ENCODE data around the gene COL9A3. TPM values are rescaled to one million over a fixed set of nuclear protein-coding genes. Genes with fewer than 3 reads are reported as not detected.
A peak's percentile ranks its signal among the peaks of the same experiment; 100 is the strongest.

Gene COL9A3
- total and polyA plus RNA-seq, 4 donors = 0.13 to 6.5 (median 1.1) TPM

GRCh38 chr20:62785393-62785792 is 31.5 kb upstream of the COL9A3 start:
- Histone ChIP-seq H3K4me3 (ENCODE audit: low read length in 2 of 2) (no peak overlapping the region), H3K9me3 (ENCODE audit: control insufficient read depth, low read length) (no peaks in the 10 kb centered on the region), H3K36me3 (ENCODE audit: control insufficient read depth in 1 of 2, insufficient read depth in 2 of 2, low read length in 1 of 2) (no peaks in the 10 kb centered on the region), H3K27me3 (ENCODE audit: control insufficient read depth in 1 of 2, insufficient read depth in 2 of 2, low read length in 1 of 2) (no peaks in the 10 kb centered on the region), H3K4me1 (ENCODE audit: control insufficient read depth in 1 of 2, insufficient read depth in 2 of 2, low read length in 2 of 2) (no peaks in the 10 kb centered on the region), H3K27ac (ENCODE audit: low read depth in 1 of 2, low read length in 2 of 2) (no peak overlapping the region)
- 51 to 54% methylated on average over 11 of the region's 11 CpGs for WGBS, 2 donors
- no peak for ATAC-seq (ENCODE audit: low FRiP score)
- no peak for DNase-seq
- intact Hi-C loops (cut with DNase I) = no loop called here

- Histone ChIP-seq H3K27me3 (ENCODE audit: control insufficient read depth in 1 of 2, insufficient read depth in 2 of 2, low read length in 1 of 2) (no peaks in the 10 kb centered on the region), H3K36me3 (ENCODE audit: control insufficient read depth in 1 of 2, insufficient read depth in 2 of 2, low read length in 1 of 2) (no peaks in the 10 kb centered on the region), H3K9me3 (ENCODE audit: control insufficient read depth, low read length) (no peaks in the 10 kb centered on the region), H3K27ac (ENCODE audit: low read depth in 1 of 2, low read length in 2 of 2) (no peak overlapping the region), H3K4me1 (ENCODE audit: control insufficient read depth in 1 of 2, insufficient read depth in 2 of 2, low read length in 2 of 2) (no peaks in the 10 kb centered on the region), H3K4me3 (ENCODE audit: low read length in 2 of 2) (no peak overlapping the region)
- WGBS, 2 donors = 77 to 80% methylated on average over 12 to 13 of the region's 13 CpGs
- ATAC-seq (ENCODE audit: low FRiP score) = no peak
- DNase-seq = no peak
- intact Hi-C loops (cut with DNase I) = no loop called here
These were observed 30.7 kb upstream of the COL9A3 start for GRCh38 chr20:62786157-62786556.

DNA sequence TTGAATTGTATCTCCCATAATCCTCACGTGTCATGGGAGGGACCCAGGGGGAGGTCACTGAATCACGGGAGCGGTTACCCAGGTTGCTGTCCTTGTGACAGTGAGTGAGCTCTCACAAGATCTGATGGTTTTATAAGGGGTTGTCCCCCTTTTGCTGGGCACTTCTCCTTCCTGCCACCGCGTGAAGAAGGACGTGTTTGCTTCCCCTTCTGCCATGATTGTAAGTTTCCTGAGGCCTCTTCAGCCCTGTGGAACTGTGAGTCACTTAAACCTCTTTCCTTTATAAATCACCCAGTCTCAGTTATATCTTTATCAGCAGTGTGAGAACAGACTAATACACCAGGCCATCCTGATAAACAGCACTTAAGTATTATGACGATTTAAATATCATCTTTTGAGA is 29.5 kb upstream of the COL9A3 start:
- H3K4me1 ChIP-seq (ENCODE audit: control insufficient read depth in 1 of 2, insufficient read depth in 2 of 2, low read length in 2 of 2) = no peaks in the 10 kb centered on the region
- ATAC-seq (ENCODE audit: low FRiP score) = no peak
- WGBS, 2 donors = 86 to 89% methylated on average over 7 of the region's 7 CpGs
- no peaks in the 10 kb centered on the region for H3K36me3 ChIP-seq (ENCODE audit: control insufficient read depth in 1 of 2, insufficient read depth in 2 of 2, low read length in 1 of 2)
- no peak overlapping the region for H3K27ac ChIP-seq (ENCODE audit: low read depth in 1 of 2, low read length in 2 of 2)
- no peak overlapping the region for H3K4me3 ChIP-seq (ENCODE audit: low read length in 2 of 2)
- DNase-seq = no peak
- no peaks in the 10 kb centered on the region for H3K9me3 ChIP-seq (ENCODE audit: control insufficient read depth, low read length)
- intact Hi-C loops (cut with DNase I) = no loop called here
- no peaks in the 10 kb centered on the region for H3K27me3 ChIP-seq (ENCODE audit: control insufficient read depth in 1 of 2, insufficient read depth in 2 of 2, low read length in 1 of 2)

- 78 to 87% methylated on average over 5 of the region's 5 CpGs for WGBS, 2 donors
- H3K4me1 ChIP-seq (ENCODE audit: control insufficient read depth in 1 of 2, insufficient read depth in 2 of 2, low read length in 2 of 2) = no peaks in the 10 kb centered on the region
- no peak overlapping the region for H3K27ac ChIP-seq (ENCODE audit: low read depth in 1 of 2, low read length in 2 of 2)
- ATAC-seq (ENCODE audit: low FRiP score) (no peak), DNase-seq (no peak)
- intact Hi-C loops (cut with DNase I) = no loop called here
- no peaks in the 10 kb centered on the region for H3K9me3 ChIP-seq (ENCODE audit: control insufficient read depth, low read length)
- H3K27me3 ChIP-seq (ENCODE audit: control insufficient read depth in 1 of 2, insufficient read depth in 2 of 2, low read length in 1 of 2) = no peaks in the 10 kb centered on the region
- H3K36me3 ChIP-seq (ENCODE audit: control insufficient read depth in 1 of 2, insufficient read depth in 2 of 2, low read length in 1 of 2) = no peaks in the 10 kb centered on the region
- no peak overlapping the region for H3K4me3 ChIP-seq (ENCODE audit: low read length in 2 of 2)
These were observed 29.0 kb upstream of the COL9A3 start for GRCh38 chr20:62787866-62788265.

DNA sequence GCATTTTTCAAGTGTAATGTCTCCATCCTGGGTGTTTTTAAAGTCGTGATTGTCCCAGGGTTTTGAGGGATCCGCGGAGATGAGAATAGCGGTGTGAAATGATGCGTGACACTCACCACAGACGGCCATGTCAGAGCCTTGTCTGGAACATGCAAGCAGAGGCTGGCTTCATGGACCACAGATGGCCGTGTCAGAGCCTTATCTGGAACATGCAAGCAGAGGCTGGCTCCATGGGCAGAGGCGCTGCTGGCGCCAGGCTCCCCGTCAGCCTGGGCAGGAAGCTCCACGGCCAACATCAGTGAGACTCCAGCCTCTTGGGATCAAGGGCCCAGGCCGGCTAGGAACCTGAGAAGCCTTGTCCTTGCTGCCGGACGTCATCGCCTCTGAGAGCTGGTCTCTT is 28.2 kb upstream of the COL9A3 start:
- H3K27ac ChIP-seq (ENCODE audit: low read depth in 1 of 2, low read length in 2 of 2) = no peak overlapping the region
- no peaks in the 10 kb centered on the region for H3K9me3 ChIP-seq (ENCODE audit: control insufficient read depth, low read length)
- DNase-seq = no peak
- intact Hi-C loops (cut with DNase I) = no loop called here
- no peaks in the 10 kb centered on the region for H3K27me3 ChIP-seq (ENCODE audit: control insufficient read depth in 1 of 2, insufficient read depth in 2 of 2, low read length in 1 of 2)
- ATAC-seq (ENCODE audit: low FRiP score) = no peak
- 55 to 59% methylated on average over 15 of the region's 15 CpGs for WGBS, 2 donors
- no peaks in the 10 kb centered on the region for H3K4me1 ChIP-seq (ENCODE audit: control insufficient read depth in 1 of 2, insufficient read depth in 2 of 2, low read length in 2 of 2)
- H3K36me3 ChIP-seq (ENCODE audit: control insufficient read depth in 1 of 2, insufficient read depth in 2 of 2, low read length in 1 of 2) = no peaks in the 10 kb centered on the region
- no peak overlapping the region for H3K4me3 ChIP-seq (ENCODE audit: low read length in 2 of 2)

DNA sequence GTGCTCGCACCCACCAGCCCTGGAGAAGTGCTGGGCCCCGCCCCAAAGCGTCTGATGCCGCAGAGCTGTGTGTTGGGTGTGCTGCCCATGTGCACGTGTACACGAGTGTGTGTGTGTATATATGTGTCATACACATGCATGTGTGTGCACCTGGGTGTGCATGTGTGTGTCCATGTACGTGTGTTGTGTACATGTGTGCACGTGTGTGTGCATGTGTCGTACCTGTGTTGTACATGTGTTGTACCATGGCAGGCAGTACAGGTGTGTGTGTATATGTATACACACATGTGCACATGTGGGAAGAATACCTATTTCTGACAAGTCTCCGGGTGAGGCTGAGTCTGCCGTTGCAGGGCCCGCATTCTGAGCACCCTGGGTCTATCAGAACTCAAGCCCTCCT is 26.8 kb upstream of the COL9A3 start:
- H3K9me3 ChIP-seq (ENCODE audit: control insufficient read depth, low read length) = no peaks in the 10 kb centered on the region
- H3K27me3 ChIP-seq (ENCODE audit: control insufficient read depth in 1 of 2, insufficient read depth in 2 of 2, low read length in 1 of 2) = no peaks in the 10 kb centered on the region
- 89 to 92% methylated on average over 12 of the region's 12 CpGs for WGBS, 2 donors
- ATAC-seq (ENCODE audit: low FRiP score) (no peak), DNase-seq (no peak)
- H3K4me1 ChIP-seq (ENCODE audit: control insufficient read depth in 1 of 2, insufficient read depth in 2 of 2, low read length in 2 of 2) = no peaks in the 10 kb centered on the region
- H3K27ac ChIP-seq (ENCODE audit: low read depth in 1 of 2, low read length in 2 of 2) = no peak overlapping the region
- H3K4me3 ChIP-seq (ENCODE audit: low read length in 2 of 2) = no peak overlapping the region
- H3K36me3 ChIP-seq (ENCODE audit: control insufficient read depth in 1 of 2, insufficient read depth in 2 of 2, low read length in 1 of 2) = no peaks in the 10 kb centered on the region
- intact Hi-C loops (cut with DNase I) = loop anchor here (2.0 to 10.0 kb wide), 5 partner anchors 121 to 485 kb away; partner anchors contain the start of gene ADRM1 (in 1 of the 2)

DNA sequence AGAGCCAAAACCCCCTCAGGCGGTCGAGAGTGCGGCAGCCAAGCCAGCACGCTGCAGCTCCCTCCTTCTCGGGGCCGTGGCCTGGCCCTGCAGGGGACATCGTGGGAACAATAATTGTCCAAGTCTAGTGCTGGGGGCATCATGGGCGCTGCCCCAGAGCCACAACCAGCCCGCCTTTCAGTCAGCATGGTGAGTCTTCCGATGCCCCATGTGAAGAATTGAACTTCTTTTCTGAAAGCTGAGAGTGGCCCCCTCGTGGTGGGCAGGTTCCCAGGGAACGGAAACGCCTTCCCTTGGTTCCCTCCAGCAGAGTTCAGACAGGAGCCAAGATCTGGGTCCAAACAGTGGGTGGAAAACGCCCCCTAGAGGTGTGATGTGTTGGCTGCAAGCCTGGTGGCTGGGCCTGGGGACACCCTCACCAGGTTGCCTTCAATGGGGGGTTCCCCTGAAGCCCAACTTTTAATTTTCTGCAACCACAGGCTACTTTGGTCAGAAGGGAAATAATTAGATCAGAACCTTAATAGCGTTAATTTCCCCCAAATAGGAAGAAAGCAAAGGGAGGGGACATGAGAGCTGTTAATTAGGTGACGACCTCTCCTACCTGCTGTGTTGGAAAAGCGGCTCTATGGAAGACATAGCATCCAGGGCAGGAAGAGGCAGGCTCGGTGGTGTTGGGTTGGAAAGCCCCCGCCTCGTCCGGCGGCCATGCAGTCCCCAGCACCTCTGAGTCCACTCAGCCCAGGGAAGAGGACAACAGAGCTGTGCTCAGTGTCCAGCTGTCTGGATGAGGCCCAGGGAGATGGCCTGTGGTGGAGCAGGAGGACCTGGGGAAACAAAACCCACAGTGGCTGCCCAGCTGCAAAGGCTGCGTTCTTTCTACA is 25.3 kb upstream of the COL9A3 start:
- Histone ChIP-seq H3K36me3 (ENCODE audit: control insufficient read depth in 1 of 2, insufficient read depth in 2 of 2, low read length in 1 of 2) (no peaks in the 10 kb centered on the region), H3K27ac (ENCODE audit: low read depth in 1 of 2, low read length in 2 of 2) (no peak overlapping the region), H3K4me1 (ENCODE audit: control insufficient read depth in 1 of 2, insufficient read depth in 2 of 2, low read length in 2 of 2) (no peaks in the 10 kb centered on the region), H3K27me3 (ENCODE audit: control insufficient read depth in 1 of 2, insufficient read depth in 2 of 2, low read length in 1 of 2) (no peaks in the 10 kb centered on the region), H3K4me3 (ENCODE audit: low read length in 2 of 2) (no peak overlapping the region), H3K9me3 (ENCODE audit: control insufficient read depth, low read length) (no peaks in the 10 kb centered on the region)
- DNase-seq = peak; percentile 82 to 88
- 32 to 37% methylated on average over 23 of the region's 23 CpGs for WGBS, 2 donors
- intact Hi-C loops (cut with DNase I) = loop anchor here (2.0 to 10.0 kb wide), 5 partner anchors 123 to 487 kb away; partner anchors contain the start of gene ADRM1 (in 1 of the 2)
- ATAC-seq (ENCODE audit: low FRiP score) = no peak

DNA sequence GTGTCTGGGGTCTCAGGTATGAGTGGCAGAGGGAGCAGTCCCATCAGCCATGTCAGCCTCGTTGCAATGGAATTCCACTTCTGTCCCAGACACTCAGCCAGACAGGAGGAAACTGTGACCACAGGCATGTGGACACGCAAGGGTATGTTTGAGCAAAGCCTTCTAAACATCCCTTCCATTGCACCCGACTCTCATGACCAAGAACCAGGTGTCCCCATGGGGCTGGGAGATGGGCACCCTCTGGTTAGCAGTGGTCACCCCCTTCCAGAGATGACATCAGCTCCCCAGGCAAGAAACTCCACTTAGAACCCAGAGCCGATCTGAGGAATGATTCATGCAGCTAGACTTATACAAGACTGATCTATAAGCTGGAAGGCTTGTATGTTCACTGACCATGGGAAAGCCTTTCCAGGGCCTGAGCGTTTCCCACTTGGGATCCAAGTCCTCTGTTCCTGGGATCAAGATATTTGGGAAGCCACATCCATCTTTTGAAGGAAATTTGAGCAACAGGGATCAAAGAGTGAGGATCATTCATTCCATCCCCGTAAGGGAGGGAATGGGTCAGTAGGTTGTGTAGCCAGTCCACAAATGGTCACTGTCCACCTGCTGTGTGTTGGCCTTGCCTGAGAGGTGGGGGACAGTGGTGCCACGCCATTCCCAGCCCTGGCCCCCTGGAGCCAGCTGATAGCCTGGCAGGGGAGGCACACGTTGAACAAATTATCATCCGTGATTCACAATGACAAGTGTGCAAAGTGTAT is 24.5 kb upstream of the COL9A3 start:
- intact Hi-C loops (cut with DNase I) = loop anchor here (5.0 to 10.0 kb wide), 4 partner anchors 125 to 488 kb away; partner anchors contain the start of gene ADRM1 (in 1 of the 2)
- H3K27me3 ChIP-seq (ENCODE audit: control insufficient read depth in 1 of 2, insufficient read depth in 2 of 2, low read length in 1 of 2) = no peaks in the 10 kb centered on the region

More for the DNA sequence above, 24.5 kb upstream of the COL9A3 start:
- Histone ChIP-seq H3K4me1 (ENCODE audit: control insufficient read depth in 1 of 2, insufficient read depth in 2 of 2, low read length in 2 of 2) (no peaks in the 10 kb centered on the region), H3K9me3 (ENCODE audit: control insufficient read depth, low read length) (no peaks in the 10 kb centered on the region), H3K36me3 (ENCODE audit: control insufficient read depth in 1 of 2, insufficient read depth in 2 of 2, low read length in 1 of 2) (no peaks in the 10 kb centered on the region), H3K4me3 (ENCODE audit: low read length in 2 of 2) (no peak overlapping the region), H3K27ac (ENCODE audit: low read depth in 1 of 2, low read length in 2 of 2) (no peak overlapping the region)
- WGBS, 2 donors = 69 to 71% methylated on average over 9 of the region's 9 CpGs
- ATAC-seq (ENCODE audit: low FRiP score) (no peak), DNase-seq (no peak)

All from aorta (tissue), 5 donors.